ENCODE data around the gene ACTMAP. TPM values are rescaled to one million over a fixed set of nuclear protein-coding genes. Genes with fewer than 3 reads are reported as not detected.

The ACTMAP gene, protein sequence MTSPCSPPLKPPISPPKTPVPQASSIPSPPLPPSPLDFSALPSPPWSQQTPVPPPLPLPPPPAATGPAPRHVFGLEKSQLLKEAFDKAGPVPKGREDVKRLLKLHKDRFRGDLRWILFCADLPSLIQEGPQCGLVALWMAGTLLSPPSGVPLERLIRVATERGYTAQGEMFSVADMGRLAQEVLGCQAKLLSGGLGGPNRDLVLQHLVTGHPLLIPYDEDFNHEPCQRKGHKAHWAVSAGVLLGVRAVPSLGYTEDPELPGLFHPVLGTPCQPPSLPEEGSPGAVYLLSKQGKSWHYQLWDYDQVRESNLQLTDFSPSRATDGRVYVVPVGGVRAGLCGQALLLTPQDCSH
- total RNA-seq (2016; rRNA removed; fragmentation: Illumina TruSeq; extraction: Trizol), result 2.2 and 3.9 TPM in 2 replicates
- total RNA-seq (2016; cell fraction: cytosol; rRNA removed; fragmentation: Illumina TruSeq; extraction: Trizol; ENCODE audit: low read depth), result 2.1 and 5.1 TPM in 2 replicates
- 2.2 and 3.3 TPM in 2 replicates for total RNA-seq (2016; cell fraction: insoluble cytoplasmic fraction; rRNA removed; fragmentation: Illumina TruSeq; extraction: Trizol)
- 4.4 and 4.8 TPM in 2 replicates for total RNA-seq (2016; cell fraction: membrane; rRNA removed; fragmentation: Illumina TruSeq; extraction: Trizol)
- total RNA-seq (2016; cell fraction: nucleus; rRNA removed; fragmentation: Illumina TruSeq; extraction: Trizol), result 3.9 and 4.4 TPM in 2 replicates
- 7.9 and 11.3 TPM in 2 replicates for polyA plus RNA-seq (2011; rRNA removed)
- 4.7 and 5.7 TPM in 2 replicates for polyA plus RNA-seq (2011; cell fraction: cytosol; rRNA removed)
- 30.8 and 31.7 TPM in 2 replicates for polyA plus RNA-seq (2011; cell fraction: nucleus; rRNA removed)
- 13.1 and 16.5 TPM in 2 replicates for polyA plus RNA-seq (2012)
- polyA plus RNA-seq (2016; cell fraction: cytosol; fragmentation: Illumina TruSeq; extraction: Trizol; ENCODE audit: low read depth), result 4.5 and 4.7 TPM in 2 replicates
- polyA plus RNA-seq (2016; cell fraction: insoluble cytoplasmic fraction; fragmentation: Illumina TruSeq; extraction: Trizol; ENCODE audit: low read depth), result 10.5 and 13.7 TPM in 2 replicates
- polyA plus RNA-seq (2016; cell fraction: membrane; fragmentation: Illumina TruSeq; extraction: Trizol; ENCODE audit: low read depth), result 12.4 and 14.6 TPM in 2 replicates
- 46.1 and 49.5 TPM in 2 replicates for polyA plus RNA-seq (2016; cell fraction: nucleus; fragmentation: Illumina TruSeq; extraction: Trizol; ENCODE audit: insufficient read depth, low read depth)
- 11.2 and 11.8 TPM in 2 replicates for polyA minus RNA-seq (2011; rRNA and poly(A)+ RNA removed; ENCODE audit: low replicate concordance)
- polyA minus RNA-seq (2011; cell fraction: cytosol; rRNA and poly(A)+ RNA removed), result 8.1 and 9.0 TPM in 2 replicates
- 5.2 and 5.3 TPM in 2 replicates for polyA minus RNA-seq (2011; cell fraction: nucleus; rRNA and poly(A)+ RNA removed)
- Bru-seq, nascent RNA, result percentile 69 among the genes with signal in this experiment
- BruChase-seq, experiment 1, labeled RNA remaining after a 6-hour chase, result percentile 79 among the genes with signal in this experiment
- percentile 75 among the genes with signal in this experiment for BruChase-seq, experiment 2, labeled RNA remaining after a 2-hour chase
- long read RNA-seq, experiment 1, partial matches to known transcripts, result 1 of 15 reads
- long read RNA-seq, experiment 1, other reads (novel, unspliced or antisense), result 14 of 15 reads
- long read RNA-seq, experiment 2, partial matches to known transcripts, result 10 of 43 reads
- long read RNA-seq, experiment 2, other reads (novel, unspliced or antisense), result 26 of 43 reads

DNA sequence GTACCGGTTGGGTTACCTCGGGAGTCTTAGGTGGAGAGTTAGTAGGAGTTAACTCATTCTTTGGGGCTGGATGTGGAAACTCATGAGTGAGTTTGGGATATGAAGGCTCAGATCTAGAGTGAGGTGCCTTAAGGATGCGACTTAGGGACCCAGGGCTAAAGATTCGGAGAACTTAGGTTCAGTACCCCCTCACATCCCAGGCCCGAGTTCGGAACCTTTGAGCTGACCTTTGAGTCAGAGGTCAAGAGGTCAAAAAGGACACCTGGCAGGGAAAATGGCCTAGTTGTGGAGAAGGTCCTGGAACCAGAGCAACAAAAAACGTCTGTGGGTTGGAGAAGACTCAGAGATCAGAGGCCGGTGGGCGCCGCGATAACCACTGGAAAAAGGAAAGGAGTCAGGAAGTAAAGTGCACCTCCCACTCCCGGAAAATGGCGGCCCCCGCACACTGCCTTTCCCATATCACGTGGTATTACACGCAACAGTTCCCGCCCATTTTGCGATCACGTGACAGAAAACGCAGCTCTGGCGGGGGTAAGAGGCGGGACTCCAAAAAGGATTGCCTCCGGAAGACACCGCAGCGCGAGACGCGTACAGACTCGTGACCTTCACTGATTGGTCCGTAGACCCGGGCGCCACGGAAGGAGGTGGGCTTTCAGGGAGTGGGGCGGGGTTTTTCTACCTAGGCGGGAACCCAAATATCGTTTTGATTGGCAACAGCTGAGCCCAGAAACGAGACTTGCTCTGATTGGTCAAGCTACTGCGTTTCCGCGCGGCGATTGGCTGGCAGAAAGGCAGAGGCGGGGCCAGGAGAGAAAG lies at the start of gene ACTMAP:
ACTMAP (minus strand) TSS at position 420 of the 816 bp plus-strand sequence. CDS start 674 bp downstream, outside the sequence.
- DNase-seq (ENCODE audit: low spot score) (peak; percentile 99), ATAC-seq (peak; percentile 87), FAIRE-seq (peak; percentile 98)
- ChIA-PET POLR2A (interaction anchor here (0.7 to 2.9 kb wide), 27 partner anchors 8 to 1531 kb away, joined by 3 to 62 read pairs (median 5); partner anchors contain the start of genes COQ8B, EGLN2, ITPKC and MIA), CTCF (ENCODE audit: low intra/inter-chr PET ratio, low total read pairs) (no interaction called here)
- 2% methylated on average over 37 of the region's 43 CpGs for WGBS (ENCODE audit: low lambda C conversion rate)
- Histone ChIP-seq H4K20me1 (ENCODE audit: insufficient read depth, low read length) (peaks cover 16% of the 10 kb centered on the region), H3K9me3 (ENCODE audit: low read length) (no peaks in the 10 kb centered on the region), H3K36me3 (replicated peaks in 1 of 2; ENCODE audit: control insufficient read depth in 1 of 2, insufficient read depth in 2 of 2, low read length in 2 of 2) (peaks cover 0 to under 1% of the 10 kb centered on the region in 2 experiments; a peak in 3 of 5 replicates), H3K27me3 (ENCODE audit: control insufficient read depth in 1 of 2, insufficient read depth in 2 of 2, low read length in 2 of 2) (no peaks in the 10 kb centered on the region; a peak in 1 of 5 replicates), H3K4me3 (replicated peaks in 1 of 3; ENCODE audit: insufficient read depth in 1 of 3, low read depth in 2 of 3, low read length in 3 of 3) (peak within 1 kb of the TSS; percentile 73 to 89 (median 74)), H3K27ac (ENCODE audit: extremely low read length, insufficient read depth, low read length) (peak within 1 kb of the TSS; percentile 95), H2AFZ (ENCODE audit: low read length) (no peak within 1 kb of the TSS), H3K4me1 (ENCODE audit: insufficient read depth, low read length) (peaks cover 68% of the 10 kb centered on the region), H3K79me2 (ENCODE audit: insufficient read depth, low read length) (peaks cover 47% of the 10 kb centered on the region), H3K4me2 (ENCODE audit: low read depth, low read length) (peak within 1 kb of the TSS; percentile 99), H3K9ac (ENCODE audit: insufficient read depth, low read depth, low read length) (peak within 1 kb of the TSS; percentile 96)
- no TSS peak for BruUV-seq (replicated peaks)
- in situ Hi-C loops (cut with HindIII; ENCODE audit: extremely low pct_ligation_motif_present, low pct_unique_long_range_greater_than_20kb), result loop anchor here (5.0 kb wide), 2 partner anchors 33 to 57 kb away; partner anchors contain the start of genes COQ8B and ITPKC
- intact Hi-C loops (cut with micrococcal nuclease; ENCODE audit: unreplicated experiment), result loop anchor here (2.0 kb wide), 1 partner anchor 31 kb away; no protein-coding TSS in a partner anchor
- no peak for TF ChIP-seq POLR2AphosphoS2 (IDR thresholded peaks at IDR 0.05; ENCODE audit: low read depth, low read length)
- TF ChIP-seq HOXA3 (CRISPR knock-in tag; IDR thresholded peaks at IDR 0.05), result peak; percentile 95
- no peak for TF ChIP-seq ZNF570 (CRISPR knock-in tag; IDR thresholded peaks at IDR 0.05; ENCODE audit: borderline replicate concordance)
- TF ChIP-seq BORCS8-MEF2B (CRISPR knock-in tag; IDR thresholded peaks at IDR 0.05), result no peak
- no peak for TF ChIP-seq TBL1XR1 (IDR thresholded peaks at IDR 0.05; ENCODE audit: borderline replicate concordance, low read length, partially characterized antibody)
- TF ChIP-seq, protein P1, sequence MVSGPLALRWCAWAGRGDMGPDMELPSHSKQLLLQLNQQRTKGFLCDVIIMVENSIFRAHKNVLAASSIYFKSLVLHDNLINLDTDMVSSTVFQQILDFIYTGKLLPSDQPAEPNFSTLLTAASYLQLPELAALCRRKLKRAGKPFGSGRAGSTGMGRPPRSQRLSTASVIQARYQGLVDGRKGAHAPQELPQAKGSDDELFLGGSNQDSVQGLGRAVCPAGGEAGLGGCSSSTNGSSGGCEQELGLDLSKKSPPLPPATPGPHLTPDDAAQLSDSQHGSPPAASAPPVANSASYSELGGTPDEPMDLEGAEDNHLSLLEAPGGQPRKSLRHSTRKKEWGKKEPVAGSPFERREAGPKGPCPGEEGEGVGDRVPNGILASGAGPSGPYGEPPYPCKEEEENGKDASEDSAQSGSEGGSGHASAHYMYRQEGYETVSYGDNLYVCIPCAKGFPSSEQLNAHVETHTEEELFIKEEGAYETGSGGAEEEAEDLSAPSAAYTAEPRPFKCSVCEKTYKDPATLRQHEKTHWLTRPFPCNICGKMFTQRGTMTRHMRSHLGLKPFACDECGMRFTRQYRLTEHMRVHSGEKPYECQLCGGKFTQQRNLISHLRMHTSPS (CRISPR knock-in tag; IDR thresholded peaks at IDR 0.05; ENCODE audit: low read depth), result no peak
- TF ChIP-seq ZNF773 (CRISPR knock-in tag; IDR thresholded peaks at IDR 0.05; ENCODE audit: borderline replicate concordance), result no peak
- no peak for TF ChIP-seq RCOR2 (CRISPR knock-in tag; IDR thresholded peaks at IDR 0.05)
- peak; percentile 93 for TF ChIP-seq ESRRA (CRISPR knock-in tag; IDR thresholded peaks at IDR 0.05; ENCODE audit: low read depth)
- TF ChIP-seq ZNF281 (CRISPR knock-in tag; IDR thresholded peaks at IDR 0.05; ENCODE audit: borderline replicate concordance), result no peak
